G401.6 (cell line): ENCODE results near the gene PICK1.

Source experiments
- FAIRE-seq: peaks from 2 replicates; lab custom pipeline; 2012; peaks lifted over from hg19 to GRCh38; lab: Jason Lieb, UNC

PICK1 gene

DNA sequence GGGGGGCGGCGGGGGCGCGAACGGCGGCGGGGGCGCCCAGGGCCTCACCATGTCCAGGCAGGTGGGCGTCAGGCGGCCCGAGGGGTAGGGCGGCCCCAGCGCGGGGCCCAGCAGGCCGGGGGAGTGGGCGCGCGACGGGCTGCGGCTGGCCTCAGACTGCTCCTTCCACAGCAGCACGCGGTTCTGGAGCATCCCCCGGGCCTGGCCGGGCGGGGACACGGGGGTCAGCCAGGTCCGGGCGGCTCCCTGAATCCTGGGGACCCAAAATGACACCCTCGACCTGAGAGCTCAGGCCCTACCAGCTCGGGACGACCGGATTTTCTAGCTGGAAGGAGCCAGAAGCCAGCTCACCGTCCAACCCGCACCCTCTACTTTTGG lies 32.3 kb downstream of the PICK1 start:
- FAIRE-seq = no peak

DNA sequence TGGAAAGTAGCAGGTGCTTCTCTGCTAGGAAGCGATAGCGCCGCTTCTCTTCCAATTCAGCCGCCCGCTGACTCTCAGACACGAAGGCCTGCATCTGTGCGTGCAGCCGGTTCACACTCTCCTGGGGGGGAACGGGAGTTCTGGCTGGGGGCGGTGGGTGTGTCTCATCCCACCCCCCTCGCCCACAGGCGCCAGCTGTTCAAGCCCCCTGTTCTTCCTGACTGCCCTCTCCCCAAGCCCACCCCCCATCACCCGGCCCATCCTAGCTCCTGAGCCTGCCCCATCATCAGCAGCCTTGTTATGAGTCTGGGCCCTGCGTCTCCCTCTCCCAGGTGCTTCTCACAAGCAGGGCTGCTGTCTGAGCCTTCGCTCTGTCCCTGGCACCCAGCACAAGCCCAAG lies 39.9 kb downstream of the PICK1 start:
- no peak for FAIRE-seq

DNA sequence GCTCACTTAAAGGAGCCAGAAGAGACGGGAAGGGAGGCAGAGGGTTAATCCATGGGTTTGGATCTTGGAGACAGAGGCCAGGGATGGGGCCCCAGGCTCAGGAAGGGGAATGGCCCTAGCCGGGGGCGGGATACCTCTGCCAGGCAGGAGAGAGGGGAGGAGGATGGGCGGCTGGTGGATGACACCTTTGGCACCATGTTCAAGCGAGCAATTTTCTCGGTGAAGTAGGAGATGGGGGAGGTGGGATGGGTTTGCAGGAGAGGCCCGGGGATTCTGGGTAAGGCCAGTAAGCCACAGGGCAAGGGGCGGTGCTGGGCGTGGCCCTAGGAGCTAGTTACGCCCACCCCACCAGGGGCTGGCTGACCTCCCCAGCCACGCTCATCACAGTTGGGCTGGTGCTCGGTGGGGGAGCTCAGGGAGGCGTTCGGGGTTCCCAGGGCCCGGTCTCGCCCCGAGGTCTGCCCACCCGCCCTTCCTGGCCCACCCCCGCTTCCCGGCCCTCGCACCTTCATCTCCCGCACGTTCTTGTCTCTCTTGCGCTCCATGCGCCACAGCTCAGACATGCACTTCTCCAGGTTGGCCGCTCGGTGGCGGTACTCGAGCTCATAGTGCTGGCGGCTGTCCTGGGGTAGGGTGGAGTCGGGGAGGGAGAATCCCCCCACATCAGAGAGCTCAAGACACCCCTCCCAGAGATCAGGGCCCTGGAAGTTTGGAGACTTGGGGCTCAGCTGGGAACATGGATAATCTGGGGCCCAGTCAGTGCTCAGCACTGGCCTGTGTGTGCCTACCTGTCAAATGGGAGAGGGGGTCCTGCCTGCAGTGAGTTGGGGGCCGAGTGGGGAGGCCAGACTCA lies 40.6 kb downstream of the PICK1 start:
- FAIRE-seq = no peak

DNA sequence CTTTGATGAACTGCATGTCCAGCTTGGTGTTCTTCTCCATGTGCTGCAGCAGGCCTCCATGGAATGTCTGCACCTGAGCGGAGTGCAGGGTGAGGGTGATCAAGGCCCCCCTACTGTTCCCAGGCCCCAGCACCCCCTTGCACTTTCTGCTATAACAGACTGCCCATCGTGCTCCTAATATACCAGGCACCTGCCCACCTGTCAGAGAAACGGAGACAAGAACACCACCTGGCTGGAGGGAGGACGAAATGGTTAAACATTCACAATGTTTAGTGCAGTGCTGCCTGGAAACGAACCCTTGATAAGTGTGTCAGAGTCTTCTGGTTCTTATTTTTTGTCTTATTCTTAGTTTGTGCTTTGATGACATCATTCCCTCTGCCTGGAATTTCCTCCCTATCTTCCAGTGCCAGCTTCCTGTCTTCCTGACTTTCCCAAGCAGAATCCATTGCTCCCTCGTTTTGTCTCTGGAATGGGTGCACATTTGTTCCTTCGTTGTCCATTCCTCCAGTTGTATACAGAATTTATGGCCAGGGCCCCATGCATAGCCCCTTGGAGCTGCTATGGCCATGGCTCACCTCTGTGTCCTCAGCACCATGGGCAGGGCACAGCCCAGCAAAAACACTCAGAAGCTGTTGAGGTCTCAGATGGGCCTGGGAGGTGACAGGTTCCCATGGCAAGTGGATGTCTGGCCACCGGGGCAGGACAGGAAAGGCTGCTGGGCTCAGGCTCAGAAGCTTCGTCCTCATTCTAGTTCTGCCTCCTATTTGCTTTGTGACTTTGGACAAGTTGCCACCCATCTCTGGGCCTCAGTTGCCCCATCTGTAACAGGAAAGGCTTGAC lies 41.4 kb downstream of the PICK1 start:
- no peak for FAIRE-seq

DNA sequence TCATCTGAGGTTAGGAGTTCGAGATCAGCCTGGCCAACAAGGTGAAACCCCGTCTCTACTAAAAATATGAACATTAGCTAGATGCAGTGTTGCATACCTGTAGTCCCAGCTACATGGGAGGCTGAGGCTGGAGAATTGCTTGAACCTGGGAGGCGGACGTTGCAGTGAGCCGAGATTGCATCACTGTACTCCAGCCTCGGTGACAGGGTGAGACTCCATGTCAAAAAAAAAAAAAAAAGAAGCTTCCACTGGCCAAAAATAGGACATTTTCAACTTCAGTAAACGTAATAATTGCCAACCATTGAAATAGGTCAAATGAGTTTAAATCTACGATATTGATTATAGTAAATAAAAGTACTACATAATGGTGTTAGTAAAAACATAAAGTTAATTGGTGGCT lies 46.4 kb downstream of the PICK1 start:
- no peak for FAIRE-seq

DNA sequence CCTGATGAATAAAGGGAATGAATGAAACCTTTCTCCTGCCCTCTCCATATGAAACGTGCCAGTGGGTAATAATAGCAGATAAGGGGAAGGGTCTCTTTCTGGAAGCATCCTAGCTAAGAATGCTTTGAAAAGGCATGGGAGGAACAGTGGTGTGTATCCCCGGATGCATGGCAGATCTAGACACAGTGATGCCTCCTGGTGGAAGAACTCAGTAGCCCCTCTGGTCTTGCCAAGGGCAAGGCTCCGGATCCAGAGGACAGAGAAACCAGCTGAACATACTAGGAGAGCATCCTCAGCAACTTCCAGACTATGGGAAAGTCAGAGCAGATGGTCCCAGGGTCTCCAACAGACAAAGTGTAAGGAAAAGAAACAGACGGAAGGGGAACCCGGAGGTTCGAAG lies 46.9 kb downstream of the PICK1 start:
- no peak for FAIRE-seq

DNA sequence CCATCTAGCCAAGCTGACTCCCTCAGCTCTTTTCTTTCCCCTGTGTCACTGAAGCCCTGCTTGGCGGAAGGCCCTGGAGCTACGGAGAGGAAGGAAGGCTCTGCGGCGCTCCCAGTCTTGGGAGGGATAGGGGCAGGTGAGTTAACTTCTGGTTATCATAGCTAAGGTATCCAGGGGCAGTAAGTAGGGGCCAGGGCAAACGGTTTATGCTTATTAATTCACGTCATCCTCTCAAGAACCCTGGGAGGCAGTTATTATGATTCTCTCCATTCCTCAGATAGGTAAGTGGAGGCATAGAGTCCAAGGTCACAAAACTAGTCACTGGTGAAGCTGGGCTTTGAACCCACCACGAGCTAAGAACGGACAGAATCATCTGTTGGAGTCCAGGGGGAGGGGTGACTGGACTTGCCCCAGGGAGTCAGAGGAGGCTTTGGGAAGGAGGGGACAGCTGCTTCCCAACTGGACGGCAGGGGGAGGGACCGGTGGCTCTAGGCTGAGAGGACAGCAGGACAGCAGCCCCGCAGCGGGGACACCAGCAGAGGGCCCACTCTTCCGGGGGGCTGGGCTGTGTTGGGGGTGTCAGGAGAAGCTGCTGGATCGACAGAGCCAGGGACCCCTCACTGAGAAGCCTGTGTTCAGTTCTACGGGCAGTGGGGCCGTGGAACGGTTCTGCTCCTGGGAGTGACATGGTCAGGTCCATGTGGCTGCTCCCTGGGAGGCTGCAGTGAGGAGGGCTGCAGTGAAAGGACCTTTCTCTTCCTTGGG lies 49.8 kb downstream of the PICK1 start:
- FAIRE-seq = no peak

DNA sequence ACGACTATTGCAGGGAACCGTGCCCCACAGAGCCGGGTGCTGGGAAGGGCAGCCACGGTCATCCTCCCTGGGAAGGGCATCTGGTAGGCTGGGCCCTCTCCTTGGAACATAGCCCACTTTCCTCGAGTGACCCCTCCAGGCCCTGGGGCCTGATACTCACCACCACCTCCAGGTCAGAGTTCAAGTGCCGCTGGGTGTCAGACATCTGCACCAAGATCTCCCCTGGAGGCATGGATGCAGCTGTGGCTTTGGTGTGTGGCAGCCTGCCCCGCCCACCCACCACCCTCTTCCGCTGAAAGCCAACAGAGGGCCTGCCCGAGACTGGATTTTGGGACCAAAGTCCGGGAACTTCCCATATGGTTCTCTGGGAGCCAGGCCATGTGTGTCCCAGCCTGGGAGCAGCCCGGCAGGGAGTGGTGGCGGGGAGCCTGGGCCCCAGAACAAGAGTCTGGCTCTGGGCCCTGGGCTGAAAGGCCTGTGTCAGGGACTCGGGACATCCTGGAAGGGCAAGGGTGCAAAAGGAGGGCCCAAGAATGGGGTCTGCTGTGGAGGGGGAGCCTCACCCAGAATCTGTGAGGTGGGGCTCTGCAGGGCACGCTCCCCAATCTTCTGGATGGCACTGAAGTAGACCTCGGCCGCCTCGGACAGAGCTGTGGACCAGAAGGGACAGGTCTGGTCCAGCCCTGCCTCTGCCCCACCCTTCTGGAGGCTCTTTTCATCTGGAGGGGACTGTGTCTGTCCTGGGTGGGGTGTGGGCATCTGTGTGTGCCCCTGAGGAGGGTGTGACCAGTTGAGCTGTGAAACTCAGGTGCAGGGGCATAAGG lies 50.7 kb downstream of the PICK1 start:
- FAIRE-seq = no peak

DNA sequence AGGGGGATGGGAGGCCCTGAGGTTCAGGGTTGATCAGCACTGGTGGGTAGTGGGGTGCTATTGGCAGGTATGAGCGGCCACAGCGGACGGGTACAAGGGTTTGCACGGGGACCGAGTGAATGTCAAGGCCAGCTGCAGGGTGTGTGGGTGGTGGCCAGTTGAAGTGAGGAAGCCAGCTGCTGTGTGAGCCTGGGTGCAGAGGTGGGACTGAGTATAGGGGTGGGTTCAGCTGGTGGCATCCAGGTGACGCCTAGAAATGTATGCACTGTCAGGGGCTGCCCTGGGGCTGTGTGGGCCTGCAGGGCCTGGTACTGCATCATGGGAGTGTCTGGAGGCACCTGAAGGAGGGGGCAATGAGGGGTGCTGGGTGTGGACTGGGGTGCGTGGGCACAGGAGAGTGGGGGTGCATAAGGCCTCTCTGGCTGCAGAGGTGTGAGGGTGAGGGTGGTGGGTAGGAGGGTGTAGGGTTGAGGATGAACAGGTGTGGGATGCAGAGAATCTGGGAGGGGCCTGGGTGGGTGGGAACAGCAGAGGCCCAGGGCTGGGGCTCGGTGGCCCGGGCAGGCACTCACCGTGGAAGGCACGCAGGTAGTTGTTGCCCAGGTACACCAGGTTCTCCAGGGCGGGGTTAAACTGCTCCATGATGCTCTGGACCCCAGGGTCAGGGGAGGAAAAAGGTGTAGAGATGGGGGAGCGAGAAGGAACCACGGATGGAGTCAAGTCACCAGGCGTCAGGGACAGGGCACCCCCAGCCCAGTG lies 51.5 kb downstream of the PICK1 start:
- FAIRE-seq = no peak

DNA sequence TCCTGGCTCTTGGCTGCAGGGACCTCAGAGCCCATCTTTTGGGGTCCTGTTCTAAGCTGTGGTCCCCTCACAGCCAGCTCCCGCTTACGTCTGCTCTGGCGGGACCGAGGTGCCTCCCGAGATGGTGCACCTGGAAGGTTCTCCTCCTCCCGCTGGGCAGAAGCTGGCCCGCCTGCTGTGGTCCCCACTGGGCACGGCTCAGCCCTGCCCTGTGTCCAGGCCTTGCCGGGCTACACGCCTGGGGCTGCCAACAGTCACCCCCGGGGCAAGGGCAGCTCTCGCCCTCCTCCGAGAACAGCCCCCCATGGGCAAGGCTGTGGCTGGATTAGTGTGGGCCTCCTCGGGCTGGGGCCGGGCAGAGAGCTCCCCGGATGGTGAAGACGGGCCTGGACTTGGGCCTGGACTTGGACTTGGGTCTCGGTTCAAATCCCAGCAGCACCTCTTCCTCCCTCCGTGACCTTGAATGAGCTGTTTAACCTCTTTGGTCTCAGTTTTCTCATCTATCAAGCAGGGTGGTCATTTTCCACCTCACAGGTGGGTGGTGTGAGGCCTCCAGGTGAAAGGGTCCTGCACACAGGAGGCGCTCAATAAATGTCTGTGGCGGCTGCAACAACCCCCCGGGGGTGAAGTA lies 52.3 kb downstream of the PICK1 start:
- FAIRE-seq = no peak

DNA sequence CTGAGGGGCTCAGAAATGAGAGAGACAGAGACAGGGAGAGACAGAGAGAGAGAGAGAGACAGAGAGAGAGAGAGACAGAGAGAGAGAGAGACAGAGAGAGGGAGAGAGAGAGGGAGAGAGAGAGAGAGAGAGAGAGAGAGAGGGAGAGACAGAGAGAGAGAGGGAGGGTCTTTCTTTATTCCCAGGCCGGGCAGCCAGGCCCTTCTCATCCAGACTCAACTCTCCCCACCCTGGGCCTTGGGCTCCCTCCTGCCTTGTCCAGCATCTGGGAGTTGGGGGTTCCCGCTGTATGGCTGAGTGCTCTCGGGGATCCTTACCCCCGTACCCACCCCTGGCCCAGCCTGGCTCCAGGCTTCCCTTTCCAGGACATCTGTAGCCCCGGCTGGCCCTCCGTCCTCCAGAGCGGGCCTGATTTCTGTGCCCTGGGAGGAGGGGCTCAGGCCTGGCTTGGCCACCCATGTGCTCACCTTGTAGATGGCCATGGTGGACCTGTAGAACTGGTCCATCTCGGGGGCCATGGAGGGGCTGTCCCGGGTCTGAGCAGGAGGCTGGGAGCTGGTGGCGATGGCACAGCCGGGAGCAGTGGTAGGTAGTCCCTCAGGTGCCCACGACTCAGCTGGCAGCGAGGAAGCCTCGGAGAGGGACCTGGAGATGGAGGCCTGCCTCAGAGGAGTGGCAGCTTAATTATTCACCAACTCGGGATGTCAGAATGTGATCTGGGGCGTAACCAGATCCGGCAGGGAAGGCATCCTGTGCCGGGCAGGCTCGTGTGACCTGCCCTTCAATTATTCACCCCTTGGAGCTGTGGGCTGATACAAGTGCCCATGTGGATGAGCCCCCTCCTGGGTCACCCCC lies 53.0 kb downstream of the PICK1 start, which contains the start of gene BAIAP2L2:
Gene BAIAP2L2 (minus strand): TSS at position 677 of the 855 bp plus-strand sequence. CDS start 159 bp downstream, at position 518.
- no peak for FAIRE-seq

DNA sequence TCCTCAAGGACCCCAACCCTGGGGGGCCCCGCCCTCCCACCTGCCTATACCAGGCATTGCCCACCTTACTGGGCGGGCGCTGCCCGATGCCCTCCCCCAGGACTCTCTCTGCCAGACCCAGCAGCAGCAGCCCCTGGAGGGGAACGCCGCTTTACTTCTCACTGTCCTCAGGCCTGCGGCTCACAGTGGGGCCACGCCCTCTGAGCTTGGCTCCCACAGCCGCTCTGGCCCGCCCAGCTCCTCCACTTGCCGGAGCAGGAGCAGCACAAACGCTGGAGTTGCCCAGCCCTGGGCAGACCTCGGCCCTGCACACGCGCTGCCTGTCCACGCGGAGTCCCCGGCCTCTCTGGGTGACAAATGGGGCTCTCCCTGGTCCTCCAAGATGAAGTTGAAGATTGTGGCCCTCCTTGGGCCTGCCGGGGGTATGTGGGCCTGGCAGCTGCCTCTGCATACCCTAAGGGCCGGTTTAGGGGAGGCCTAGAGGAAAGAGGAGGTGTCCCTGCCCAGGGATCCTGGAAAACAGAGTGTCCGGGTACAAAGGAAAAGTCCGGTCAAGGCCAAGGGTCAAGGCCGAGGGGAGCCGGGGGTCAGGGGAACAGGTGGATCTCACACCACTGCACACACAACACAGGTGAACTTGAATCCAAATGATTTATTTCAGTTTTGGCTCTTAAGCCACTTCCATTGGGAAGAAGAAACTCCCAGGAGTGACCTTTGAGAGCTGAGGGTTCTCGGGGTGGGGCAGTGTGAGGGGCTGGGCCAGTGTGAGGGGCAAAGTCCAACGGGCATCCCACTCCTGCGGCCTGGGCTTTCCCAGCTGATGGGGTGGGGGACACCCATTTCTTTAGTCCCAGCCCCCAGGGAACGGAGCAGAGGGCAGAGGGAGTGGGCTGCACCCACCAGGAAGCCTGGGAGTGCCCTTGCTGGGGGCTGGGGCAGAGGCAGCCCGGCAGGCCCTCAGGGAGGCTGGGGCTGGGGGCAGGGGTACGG lies 54.0 kb downstream of the PICK1 start:
- FAIRE-seq = no peak

DNA sequence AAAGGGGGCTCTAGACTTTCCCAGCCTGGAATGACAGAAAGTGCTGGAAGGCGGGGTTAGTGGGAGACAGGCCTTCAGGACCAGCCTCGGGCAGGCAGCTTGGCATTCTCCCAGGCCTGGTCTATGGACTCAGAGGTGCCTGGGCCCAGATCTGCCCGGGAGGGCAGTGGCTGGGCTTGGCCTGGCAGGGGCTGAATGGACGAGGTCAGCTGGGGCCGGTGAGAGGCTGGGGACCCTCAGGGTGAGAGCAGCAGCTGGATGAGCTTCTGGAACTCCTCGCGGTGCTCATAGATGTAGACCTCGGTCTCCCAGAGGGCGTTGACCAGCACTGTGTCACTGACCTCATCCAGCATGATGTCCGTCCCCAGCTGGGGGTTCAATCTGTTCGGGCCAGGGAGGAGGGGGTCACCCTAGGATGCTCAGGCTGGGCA lies 54.7 kb downstream of the PICK1 start:
- FAIRE-seq = no peak

DNA sequence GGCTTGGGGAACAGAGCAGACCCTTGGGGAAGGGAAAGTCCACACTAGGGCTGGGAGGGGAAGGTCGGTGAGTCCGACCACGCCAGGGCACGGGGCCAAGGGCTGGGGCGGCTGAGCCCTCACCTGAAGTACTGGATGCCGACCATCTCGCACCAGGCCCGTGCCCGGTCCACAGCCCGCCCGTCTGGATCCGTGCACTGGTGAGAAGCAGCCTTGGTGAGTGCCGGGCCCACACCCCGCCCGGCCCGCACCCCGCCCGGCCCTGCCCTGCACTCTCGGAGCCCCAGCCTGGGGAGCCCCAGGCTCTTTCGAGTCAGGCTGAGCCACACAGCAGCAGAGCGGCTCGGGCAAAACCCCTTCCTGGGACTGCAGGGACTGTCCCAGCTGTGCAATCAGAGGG lies 55.2 kb downstream of the PICK1 start:
- FAIRE-seq = no peak

DNA sequence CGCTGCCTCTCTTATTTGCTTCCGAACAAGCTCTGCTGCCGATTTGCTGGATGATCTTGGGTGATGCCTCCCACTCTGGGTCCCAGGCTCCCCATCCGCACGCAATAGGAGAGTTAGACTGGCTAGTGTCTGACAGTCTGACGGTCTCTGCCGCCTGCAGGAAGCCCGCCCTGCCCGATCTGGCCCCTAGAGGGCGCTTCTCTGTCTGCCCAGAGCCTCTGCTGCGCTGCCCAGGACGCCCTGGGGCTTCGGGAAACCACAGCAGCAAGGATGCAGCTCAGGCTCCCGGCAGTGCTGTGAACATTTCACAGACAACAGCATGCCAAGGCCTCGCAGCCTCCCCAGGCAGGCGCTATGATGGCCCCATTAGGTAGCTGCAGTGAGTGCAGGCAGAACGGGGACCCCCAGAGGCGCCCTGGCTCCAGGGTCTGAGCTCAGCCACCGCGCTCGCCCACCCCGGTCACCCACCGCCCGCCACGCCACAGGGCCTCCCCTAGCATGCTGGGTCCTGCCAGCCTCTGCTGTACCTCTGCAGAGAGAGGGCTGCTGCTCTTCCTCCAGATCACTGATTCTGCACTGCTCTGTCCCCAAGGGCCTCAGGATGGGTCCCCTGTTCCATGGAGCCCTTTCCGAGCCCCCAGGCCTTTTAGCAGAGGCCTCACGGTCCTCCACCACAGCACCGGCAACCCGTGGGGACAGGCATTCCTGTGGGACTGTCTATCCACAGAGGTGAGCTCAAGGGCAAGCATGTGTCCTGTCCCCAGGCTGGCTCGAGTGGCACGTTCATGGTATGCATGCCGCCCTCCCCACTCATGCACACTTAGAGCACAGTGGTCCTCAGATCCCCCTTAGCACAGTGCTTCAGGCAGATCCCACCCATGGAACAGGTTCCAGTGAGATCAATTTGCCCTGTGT lies 57.5 kb downstream of the PICK1 start:
- no peak for FAIRE-seq

DNA sequence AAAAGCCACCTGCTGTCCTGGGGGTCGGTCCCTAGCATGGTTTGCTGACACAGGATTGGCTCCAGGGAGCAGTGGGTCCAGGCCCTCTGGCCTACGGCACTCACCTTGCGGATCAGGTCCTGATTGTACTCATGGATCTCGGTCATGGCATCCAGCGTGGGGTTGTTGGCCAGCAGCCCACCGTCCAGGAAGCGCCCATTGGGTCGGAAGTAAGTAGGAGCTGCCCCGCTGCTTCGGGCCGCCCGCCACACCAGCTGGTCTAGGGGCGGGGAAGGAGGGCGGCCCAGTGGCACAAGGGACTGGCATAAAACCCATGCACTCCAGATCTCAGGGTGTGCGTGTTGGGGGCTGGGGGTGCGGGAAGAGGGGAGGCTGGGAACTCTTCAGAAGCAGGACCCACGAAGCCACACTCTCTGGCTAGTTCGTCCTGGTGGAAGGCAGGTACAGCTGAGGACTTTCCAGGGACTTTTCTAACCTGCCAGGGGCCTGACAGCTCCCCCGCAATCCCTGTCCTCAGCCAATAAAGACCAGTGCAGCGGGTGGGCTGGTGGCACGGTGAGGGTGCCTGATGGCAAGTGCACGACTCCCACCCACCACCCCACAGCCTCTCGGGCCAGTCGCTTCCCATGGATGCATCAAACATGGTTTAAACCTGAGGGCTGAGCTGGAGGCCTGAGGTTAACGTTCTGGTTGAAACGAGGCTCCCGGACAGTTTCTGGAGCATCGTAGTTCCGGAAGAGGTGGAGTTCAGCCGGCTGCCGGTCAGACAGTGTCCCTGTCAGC lies 58.4 kb downstream of the PICK1 start:
- FAIRE-seq = no peak
